Measurements from ENCODE around the gene LIMK2.

GRCh38 chr22:31223786-31224191 is 11.7 kb downstream of the LIMK2 start:
- no peak for TF ChIP-seq EZH2 (IDR thresholded peaks at IDR 0.05; ENCODE audit: low read length)
- TF ChIP-seq, protein P1, sequence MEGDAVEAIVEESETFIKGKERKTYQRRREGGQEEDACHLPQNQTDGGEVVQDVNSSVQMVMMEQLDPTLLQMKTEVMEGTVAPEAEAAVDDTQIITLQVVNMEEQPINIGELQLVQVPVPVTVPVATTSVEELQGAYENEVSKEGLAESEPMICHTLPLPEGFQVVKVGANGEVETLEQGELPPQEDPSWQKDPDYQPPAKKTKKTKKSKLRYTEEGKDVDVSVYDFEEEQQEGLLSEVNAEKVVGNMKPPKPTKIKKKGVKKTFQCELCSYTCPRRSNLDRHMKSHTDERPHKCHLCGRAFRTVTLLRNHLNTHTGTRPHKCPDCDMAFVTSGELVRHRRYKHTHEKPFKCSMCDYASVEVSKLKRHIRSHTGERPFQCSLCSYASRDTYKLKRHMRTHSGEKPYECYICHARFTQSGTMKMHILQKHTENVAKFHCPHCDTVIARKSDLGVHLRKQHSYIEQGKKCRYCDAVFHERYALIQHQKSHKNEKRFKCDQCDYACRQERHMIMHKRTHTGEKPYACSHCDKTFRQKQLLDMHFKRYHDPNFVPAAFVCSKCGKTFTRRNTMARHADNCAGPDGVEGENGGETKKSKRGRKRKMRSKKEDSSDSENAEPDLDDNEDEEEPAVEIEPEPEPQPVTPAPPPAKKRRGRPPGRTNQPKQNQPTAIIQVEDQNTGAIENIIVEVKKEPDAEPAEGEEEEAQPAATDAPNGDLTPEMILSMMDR (optimal IDR thresholded peaks at IDR 0.05 in 1 of 3, IDR thresholded peaks at IDR 0.05 in 1 of 3, conservative IDR thresholded peaks at IDR 0.05 in 1 of 3; ENCODE audit: extremely low read depth in 1 of 3, insufficient read depth in 2 of 3, low read length in 3 of 3) = no peak
